Neural cell (in vitro differentiated cells): ENCODE results near the gene HS6ST1. TPM values are rescaled to one million over a fixed set of nuclear protein-coding genes. Genes with fewer than 3 reads are reported as not detected.

Experiments
- H2AFZ ChIP-seq: fragments of 200-600, 300-800 bp; sonication (generic), shearing (Covaris generic); 2 replicates; pipeline ENCODE4 v1.6.0; 2014; ENCODE audit warnings: low read depth, mild to moderate bottlenecking, antibody characterized with exemption, low read length, moderate library complexity
- H3F3A ChIP-seq: fragments of 200-600 bp; shearing (Covaris generic); 2 replicates; pipeline ENCODE4 v1.6.1; 2016; ENCODE audit warnings: mild to moderate bottlenecking, moderate library complexity, mixed read lengths, antibody characterized with exemption, low read length; ENCODE audit not compliant: insufficient read depth, poor library complexity, severe bottlenecking
- H3K27ac ChIP-seq: fragments of 200-600, 300-800 bp; sonication (generic), shearing (Covaris generic); 2 replicates; pipeline ENCODE4 v1.5.1; 2014; ENCODE audit warnings: mild to moderate bottlenecking, low read length, moderate library complexity
- H3K27me3 ChIP-seq: fragments of 300-800, 200-600 bp; sonication (generic), shearing (Covaris generic); 2 replicates; pipeline ENCODE4 v1.6.0; 2014; ENCODE audit warnings: mild to moderate bottlenecking, low read depth, low read length, moderate library complexity; ENCODE audit not compliant: insufficient read depth
- H3K36me3 ChIP-seq: fragments of 300-800, 200-600 bp; sonication (generic), shearing (Covaris generic); 2 replicates; pipeline ENCODE4 v1.5.1; 2014; ENCODE audit warnings: mild to moderate bottlenecking, antibody characterized with exemption, low read length, moderate library complexity; ENCODE audit not compliant: insufficient read depth
- H3K4me2 ChIP-seq: fragments of 300-800, 200-600 bp; sonication (generic), shearing (Covaris generic); 2 replicates; pipeline ENCODE4 v1.6.0; 2014; ENCODE audit warnings: mild to moderate bottlenecking, low read length
- H3K4me3 ChIP-seq: fragments of 300-800, 200-600 bp; sonication (generic), shearing (Covaris generic); 2 replicates; pipeline ENCODE4 v1.5.1; 2014; ENCODE audit warnings: mild to moderate bottlenecking, low read length, moderate library complexity
- H3K79me2 ChIP-seq: fragments of 200-600 bp; shearing (Covaris generic); replicated peaks from 2 replicates; pipeline ENCODE4 v1.6.0; 2014; ENCODE audit warnings: mild to moderate bottlenecking, low read length, moderate library complexity; ENCODE audit not compliant: insufficient read depth
- H3K9ac ChIP-seq: fragments of 300-800, 200-600 bp; sonication (generic), shearing (Covaris generic); 2 replicates; pipeline ENCODE4 v1.6.1; 2016; ENCODE audit warnings: mild to moderate bottlenecking, low read length, mixed read lengths
- H3K9me2 ChIP-seq: fragments of 200-600 bp; shearing (Covaris generic); 2 replicates; pipeline ENCODE4 v1.6.1; 2016; ENCODE audit warnings: mild to moderate bottlenecking, low read length, mixed read lengths; ENCODE audit not compliant: insufficient read depth
- H3K9me3 ChIP-seq: fragments of 200-600, 300-800 bp; sonication (generic), shearing (Covaris generic); 2 replicates; pipeline ENCODE4 v1.6.1; 2016; ENCODE audit warnings: mild to moderate bottlenecking, mixed run types, low read length, moderate library complexity, mixed read lengths
- H4K20me1 ChIP-seq: fragments of 200-600 bp; shearing (Covaris generic); 2 replicates; pipeline ENCODE4 v1.6.1; 2016; ENCODE audit warnings: mild to moderate bottlenecking, mixed run types; ENCODE audit not compliant: insufficient read depth
- EP300 ChIP-seq: fragments of 450-650 bp; conservative IDR thresholded peaks from 2 replicates; pipeline ENCODE4 v1.6.1; 2014; ENCODE audit warnings: antibody characterized with exemption, mild to moderate bottlenecking, moderate library complexity; ENCODE audit not compliant: poor library complexity, severe bottlenecking
- EZH2 ChIP-seq: fragments of 200-600, 300-800 bp; shearing (Covaris generic), sonication (generic); IDR thresholded peaks from 2 replicates; pipeline ENCODE4 v1.6.1; 2014; ENCODE audit warnings: antibody characterized with exemption, low read length, borderline replicate concordance, mild to moderate bottlenecking; ENCODE audit not compliant: insufficient read depth, poor library complexity, severe bottlenecking
- MXI1 ChIP-seq: fragments of 450-650 bp; conservative IDR thresholded peaks from 2 replicates; pipeline ENCODE4 v1.6.1; 2014; ENCODE audit warnings: antibody characterized with exemption, mild to moderate bottlenecking; ENCODE audit not compliant: poor library complexity, severe bottlenecking
- POLR2AphosphoS5 ChIP-seq: IDR thresholded peaks from 2 replicates; pipeline ENCODE4 v1.6.1; 2012
- RAD21 ChIP-seq: fragments of 450-650 bp; conservative IDR thresholded peaks from 2 replicates; pipeline ENCODE4 v1.6.1; 2014; ENCODE audit warnings: antibody characterized with exemption, mild to moderate bottlenecking, moderate library complexity
- REST ChIP-seq: IDR thresholded peaks from 2 replicates; pipeline ENCODE4 v1.6.1; 2012; ENCODE audit warnings: borderline replicate concordance
- SMC3 ChIP-seq: fragments of 450-650 bp; conservative IDR thresholded peaks from 2 replicates; pipeline ENCODE4 v1.6.1; 2014; ENCODE audit warnings: antibody characterized with exemption, mild to moderate bottlenecking, moderate library complexity; ENCODE audit not compliant: poor library complexity
- TAF1 ChIP-seq: IDR thresholded peaks from 2 replicates; pipeline ENCODE4 v1.6.1; 2012; ENCODE audit warnings: low read depth
- polyA plus RNA-seq: library from polyadenylated mRNA; depleted of rRNA; stranded (reverse); fragments of >200 nt; gene quantifications from 2 replicates; pipeline ENCODE4 v1.2.3, GENCODE V29; 2014
- TF ChIP-seq, protein P1 (sequence below): fragments of 450-650 bp; IDR thresholded peaks from 2 replicates; pipeline ENCODE4 v1.5.1; 2014; ENCODE audit warnings: antibody characterized with exemption, mild to moderate bottlenecking, moderate library complexity; ENCODE audit not compliant: poor library complexity, severe bottlenecking

HS6ST1 gene
- polyA plus RNA-seq, 1 donor from 2014 or later, result 44.1 TPM

- Histone ChIP-seq H3K9ac (no peak overlapping the region), H3K36me3 (peaks cover 14% of the 10 kb centered on the region)
Measured at GRCh38 chr2:128271911-128272600, 46.6 kb downstream of the HS6ST1 start.

DNA sequence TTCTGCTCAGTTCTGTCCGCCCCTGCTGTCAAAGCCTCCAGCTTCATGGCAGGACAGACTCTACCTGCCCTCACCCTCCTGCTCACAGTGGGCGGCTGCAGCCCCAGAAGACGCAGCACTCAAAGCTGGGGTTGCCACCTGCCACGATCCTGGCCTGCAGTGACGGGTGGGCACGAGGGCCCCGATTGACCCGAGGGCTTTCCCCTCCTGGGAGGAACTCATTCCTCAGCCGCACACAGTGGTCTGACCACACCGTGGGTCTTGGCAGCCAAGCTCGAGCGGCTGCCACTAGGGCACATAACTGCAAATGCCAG lies 47.1 kb downstream of the HS6ST1 start:
- H3K9me3 ChIP-seq, result no peaks in the 10 kb centered on the region
- no peak overlapping the region for H3K4me3 ChIP-seq
- no peak overlapping the region for H3K27ac ChIP-seq
- H3K4me2 ChIP-seq, result no peak overlapping the region
- H3K9ac ChIP-seq, result no peak overlapping the region
- no peaks in the 10 kb centered on the region for H3K27me3 ChIP-seq
- no peak overlapping the region for H2AFZ ChIP-seq
- H3K36me3 ChIP-seq, result peaks cover 14% of the 10 kb centered on the region
- no peaks in the 10 kb centered on the region for H3K9me2 ChIP-seq
- H4K20me1 ChIP-seq, result no peaks in the 10 kb centered on the region
- no peaks in the 10 kb centered on the region for H3F3A ChIP-seq
- no peaks in the 10 kb centered on the region for H3K79me2 ChIP-seq
- TF ChIP-seq REST (no peak), EP300 (no peak), POLR2AphosphoS5 (no peak), SMC3 (no peak), MXI1 (no peak), TAF1 (no peak)
- TF ChIP-seq, protein P1, sequence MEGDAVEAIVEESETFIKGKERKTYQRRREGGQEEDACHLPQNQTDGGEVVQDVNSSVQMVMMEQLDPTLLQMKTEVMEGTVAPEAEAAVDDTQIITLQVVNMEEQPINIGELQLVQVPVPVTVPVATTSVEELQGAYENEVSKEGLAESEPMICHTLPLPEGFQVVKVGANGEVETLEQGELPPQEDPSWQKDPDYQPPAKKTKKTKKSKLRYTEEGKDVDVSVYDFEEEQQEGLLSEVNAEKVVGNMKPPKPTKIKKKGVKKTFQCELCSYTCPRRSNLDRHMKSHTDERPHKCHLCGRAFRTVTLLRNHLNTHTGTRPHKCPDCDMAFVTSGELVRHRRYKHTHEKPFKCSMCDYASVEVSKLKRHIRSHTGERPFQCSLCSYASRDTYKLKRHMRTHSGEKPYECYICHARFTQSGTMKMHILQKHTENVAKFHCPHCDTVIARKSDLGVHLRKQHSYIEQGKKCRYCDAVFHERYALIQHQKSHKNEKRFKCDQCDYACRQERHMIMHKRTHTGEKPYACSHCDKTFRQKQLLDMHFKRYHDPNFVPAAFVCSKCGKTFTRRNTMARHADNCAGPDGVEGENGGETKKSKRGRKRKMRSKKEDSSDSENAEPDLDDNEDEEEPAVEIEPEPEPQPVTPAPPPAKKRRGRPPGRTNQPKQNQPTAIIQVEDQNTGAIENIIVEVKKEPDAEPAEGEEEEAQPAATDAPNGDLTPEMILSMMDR, result no peak

More at GRCh38 chr2:128271911-128272600, 46.6 kb downstream of the HS6ST1 start:
- no peak overlapping the region for H3K4me3 ChIP-seq
- H3F3A ChIP-seq, result no peaks in the 10 kb centered on the region
- no peaks in the 10 kb centered on the region for H3K27me3 ChIP-seq
- no peak overlapping the region for H3K4me2 ChIP-seq
- no peaks in the 10 kb centered on the region for H3K9me2 ChIP-seq
- H2AFZ ChIP-seq, result no peak overlapping the region
- no peak overlapping the region for H3K27ac ChIP-seq
- H3K79me2 ChIP-seq, result no peaks in the 10 kb centered on the region
- H4K20me1 ChIP-seq, result no peaks in the 10 kb centered on the region
- no peak for TF ChIP-seq TAF1
- no peak for TF ChIP-seq POLR2AphosphoS5
- TF ChIP-seq RAD21, result no peak
- no peak for TF ChIP-seq EP300
- no peak for TF ChIP-seq SMC3
- TF ChIP-seq REST, result no peak
- TF ChIP-seq EZH2, result no peak
- TF ChIP-seq MXI1, result no peak
- TF ChIP-seq, protein P1, result no peak
- H3K9me3 ChIP-seq, result no peaks in the 10 kb centered on the region
